SK-N-SH (cell line): ENCODE data around the gene TGM6. TPM values are rescaled to one million over a fixed set of nuclear protein-coding genes. Genes with fewer than 3 reads are reported as not detected.
A peak's percentile ranks its signal among the peaks of the same experiment; 100 is the strongest.

Experiments used
- CTCF ChIA-PET: fragments of 300-600, 350-600 bp; formaldehyde crosslinking; extraction: SDS; loops from one replicate; lab custom pipeline; 2021; lab: Yijun Ruan, JAX
- POLR2A ChIA-PET: fragments of 350-600 bp; sonication (Branson Sonifier 250); formaldehyde crosslinking; extraction: SDS; loops from one replicate; lab custom pipeline; 2020; ENCODE audit warnings: antibody characterized with exemption, inconsistent platforms; lab: Yijun Ruan, JAX
- DNase-seq: peaks from one replicate; pipeline ENCODE4 v3.0.0; 2012
- H2AFZ ChIP-seq: fragments of 200-600 bp; sonication (generic); 2 replicates; pipeline ENCODE4 v1.8.1; 2016; ENCODE audit warnings: antibody characterized with exemption, mild to moderate bottlenecking, low read depth
- H3F3A ChIP-seq: fragments of 200-600 bp; sonication (generic); replicated peaks from 2 replicates; pipeline ENCODE3; 2016; ENCODE audit warnings: antibody characterized with exemption, mild to moderate bottlenecking; ENCODE audit not compliant: insufficient read depth
- H3K27ac ChIP-seq, 2 experiments: fragments of 200-500 bp in 1 of 2; fragments of 200-600 bp in 1 of 2; sonication (Bioruptor generic) in 1 of 2; sonication (generic), shearing (Covaris generic) in 1 of 2; 2 replicates each; pipeline versions ENCODE4 v1.5.1 to v1.6.1; 2014 to 2016; ENCODE audit warnings: low read depth in 2 of 2, inconsistent platforms in 1 of 2, low read length in 1 of 2, mild to moderate bottlenecking in 1 of 2, mixed read lengths in 1 of 2
- H3K27me3 ChIP-seq: fragments of 200-600 bp; sonication (generic), shearing (Covaris generic); 2 replicates; pipeline ENCODE4 v1.6.1; 2016; ENCODE audit warnings: mixed run types; ENCODE audit not compliant: insufficient read depth
- H3K36me3 ChIP-seq, 2 experiments: fragments of 200-500 bp in 1 of 2; fragments of 200-600 bp in 1 of 2; sonication (Bioruptor generic) in 1 of 2; sonication (generic) in 1 of 2; replicated peaks in 1 of 2; 2 replicates each; pipeline versions ENCODE3 to v1.5.1; 2014 to 2016; ENCODE audit warnings: low read length in 1 of 2, mild to moderate bottlenecking in 1 of 2; ENCODE audit not compliant: insufficient read depth in 2 of 2, control insufficient read depth in 1 of 2
- H3K4me1 ChIP-seq, 2 experiments: fragments of 200-500 bp in 1 of 2; fragments of 200-600 bp in 1 of 2; sonication (Bioruptor generic) in 1 of 2; sonication (generic), shearing (Covaris generic) in 1 of 2; 2 replicates each; pipeline versions ENCODE4 v1.5.1 to v1.6.1; 2014 to 2016; ENCODE audit warnings: low read depth in 1 of 2, low read length in 1 of 2, mixed run types in 1 of 2; ENCODE audit not compliant: insufficient read depth in 2 of 2, control insufficient read depth in 1 of 2
- H3K4me2 ChIP-seq: fragments of 200-600 bp; sonication (generic), shearing (Covaris generic); 2 replicates; pipeline ENCODE4 v1.6.1; 2017; ENCODE audit warnings: mixed run types
- H3K4me3 ChIP-seq, 2 experiments: fragments of 200-500 bp in 1 of 2; fragments of 200-600 bp in 1 of 2; sonication (Bioruptor generic) in 1 of 2; sonication (generic), shearing (Covaris generic) in 1 of 2; 2 replicates each; pipeline versions ENCODE4 v1.5.1 to v1.8.1; 2014 to 2016; ENCODE audit warnings: low read depth in 2 of 2, inconsistent platforms in 1 of 2, low read length in 1 of 2, mild to moderate bottlenecking in 1 of 2, mixed read lengths in 1 of 2, moderate library complexity in 1 of 2
- H3K79me2 ChIP-seq: fragments of 200-600 bp; sonication (generic); 2 replicates; pipeline ENCODE4 v1.8.1; 2017; ENCODE audit warnings: mild to moderate bottlenecking; ENCODE audit not compliant: insufficient read depth
- H3K9ac ChIP-seq: fragments of 200-600 bp; sonication (generic); 2 replicates; pipeline ENCODE4 v1.6.1; 2017; ENCODE audit warnings: mixed run types
- H3K9me2 ChIP-seq: fragments of 200-600 bp; sonication (generic); 2 replicates; pipeline ENCODE4 v1.6.1; 2017; ENCODE audit warnings: mixed run types
- H3K9me3 ChIP-seq: fragments of 200-600 bp; sonication (generic); 2 replicates; pipeline ENCODE4 v1.6.1; 2017; ENCODE audit warnings: mixed run types, mild to moderate bottlenecking, moderate library complexity
- H4K20me1 ChIP-seq: fragments of 200-600 bp; sonication (generic); 2 replicates; pipeline ENCODE4 v1.6.1; 2017; ENCODE audit warnings: mild to moderate bottlenecking, mixed run types; ENCODE audit not compliant: insufficient read depth
- CHD2 ChIP-seq: fragments of 150-350 bp; IDR thresholded peaks from 2 replicates; pipeline ENCODE4 v1.6.1; 2018; ENCODE audit warnings: low read length; ENCODE audit not compliant: partially characterized antibody
- CTCF ChIP-seq: fragments of 200-600 bp; sonication (generic); IDR thresholded peaks from 2 replicates; pipeline ENCODE4 v1.6.1; 2017; ENCODE audit warnings: antibody characterized with exemption, mild to moderate bottlenecking, moderate library complexity
- EZH2phosphoT487 ChIP-seq: fragments of 200-600 bp; sonication (generic); IDR thresholded peaks from 2 replicates; pipeline ENCODE4 v1.6.1; 2017; ENCODE audit warnings: low read depth, mixed run types, mild to moderate bottlenecking, antibody characterized with exemption, moderate library complexity, borderline replicate concordance
- FOSL2 ChIP-seq: IDR thresholded peaks from 2 replicates; pipeline ENCODE4 v1.4.0; 2012; ENCODE audit warnings: low read depth, mild to moderate bottlenecking, moderate library complexity, borderline replicate concordance
- GABPA ChIP-seq: IDR thresholded peaks from 2 replicates; pipeline ENCODE4 v1.4.0; 2012; ENCODE audit warnings: low read depth, mild to moderate bottlenecking
- IRF3 ChIP-seq: fragments of 150-350 bp; IDR thresholded peaks from 2 replicates; pipeline ENCODE4 v1.6.1; 2016; ENCODE audit warnings: mild to moderate bottlenecking, low read depth, low read length
- JUND ChIP-seq: IDR thresholded peaks from 2 replicates; pipeline ENCODE4 v1.4.0; 2012
- MAX ChIP-seq: IDR thresholded peaks from 2 replicates; pipeline ENCODE4 v1.4.0; 2012; ENCODE audit warnings: low read depth
- MXI1 ChIP-seq: IDR thresholded peaks from 2 replicates; pipeline ENCODE4 v1.6.1; 2012; ENCODE audit warnings: mild to moderate bottlenecking, low read depth, low read length, improper control_type of control experiment
- NFIC ChIP-seq: IDR thresholded peaks from 2 replicates; pipeline ENCODE4 v1.4.0; 2012; ENCODE audit warnings: borderline replicate concordance
- PBX3 ChIP-seq: IDR thresholded peaks from 2 replicates; pipeline ENCODE4; 2012
- RAD21 ChIP-seq: IDR thresholded peaks from 2 replicates; pipeline ENCODE4 v1.6.1; 2012; ENCODE audit warnings: mild to moderate bottlenecking, low read length
- RCOR1 ChIP-seq: fragments of 150-350 bp; IDR thresholded peaks from 2 replicates; pipeline ENCODE4 v1.6.1; 2017; ENCODE audit warnings: antibody characterized with exemption, low read length
- SIN3A ChIP-seq: IDR thresholded peaks from 2 replicates; pipeline ENCODE4 v1.6.1; 2012; ENCODE audit warnings: low read depth, mild to moderate bottlenecking, low read length, moderate library complexity, borderline replicate concordance
- SMC3 ChIP-seq: IDR thresholded peaks from 2 replicates; pipeline ENCODE4 v1.6.1; 2012; ENCODE audit warnings: low read depth, low read length, improper control_type of control experiment
- TAF1 ChIP-seq: IDR thresholded peaks from 2 replicates; pipeline ENCODE4 v1.6.1; 2012; ENCODE audit warnings: low read depth, mild to moderate bottlenecking, low read length, moderate library complexity, borderline replicate concordance
- TCF12 ChIP-seq: IDR thresholded peaks from 2 replicates; pipeline ENCODE4 v1.4.0; 2012
- TEAD4 ChIP-seq: IDR thresholded peaks from 2 replicates; pipeline ENCODE4 v1.4.0; 2012; ENCODE audit warnings: mild to moderate bottlenecking, borderline replicate concordance; ENCODE audit not compliant: insufficient read depth
- WGBS: methylation state at CpG from one replicate; pipeline ENCODE4 v1.1.6; 2017; ENCODE audit warnings: low lambda C conversion rate; 5-methylcytosine and 5-hydroxymethylcytosine counted together
- polyA plus RNA-seq, 3 experiments: library from polyadenylated mRNA; depleted of rRNA; stranded (reverse); fragments of >200 nt; gene quantifications; 2 replicates each; pipeline ENCODE4 v1.2.3, GENCODE V29; 2012

TGM6 gene
- polyA plus RNA-seq, 1 of the 3 experiments (the other 2 are of a cell fraction) = not detected

- no peaks in the 10 kb centered on the region for H3K36me3 ChIP-seq
- no peak overlapping the region for H3K27ac ChIP-seq
- H2AFZ ChIP-seq = no peak overlapping the region
- H3K4me1 ChIP-seq = no peaks in the 10 kb centered on the region
- TF ChIP-seq RAD21 (peak; percentile 46; the same call in 1 of the 2 replicates), CHD2 (no peak), SMC3 (peak; percentile 13; the same call in 1 of the 2 replicates), RCOR1 (no peak), CTCF (peak; percentile 39)
- TF ChIP-seq, all 33 proteins: peak for 3
- H3K9ac ChIP-seq = no peak overlapping the region
- no peaks in the 10 kb centered on the region for H3K79me2 ChIP-seq
- 24% methylated on average over 5 of the region's 5 CpGs for WGBS
- no peak for DNase-seq
- ChIA-PET POLR2A (no interaction called here), CTCF (interaction anchor here (1.0 to 2.0 kb wide), 2 partner anchors 13 to 214 kb away, joined by 5 read pairs; no protein-coding TSS in a partner anchor)
- H3K4me3 ChIP-seq = no peak overlapping the region
- H3F3A ChIP-seq = no peaks in the 10 kb centered on the region
- H4K20me1 ChIP-seq = no peaks in the 10 kb centered on the region
- H3K27me3 ChIP-seq = no peaks in the 10 kb centered on the region; the same call in 1 of the 2 replicates
- H3K9me2 ChIP-seq = no peaks in the 10 kb centered on the region
- H3K4me2 ChIP-seq = no peak overlapping the region
- no peaks in the 10 kb centered on the region for H3K9me3 ChIP-seq
These were observed 40.5 kb downstream of the TGM6 start for GRCh38 chr20:2421247-2421646.

- no peaks in the 10 kb centered on the region for H3F3A ChIP-seq
- H3K36me3 ChIP-seq = no peaks in the 10 kb centered on the region
- no peak overlapping the region for H2AFZ ChIP-seq
- H3K79me2 ChIP-seq = no peaks in the 10 kb centered on the region
- no peak overlapping the region for H3K4me2 ChIP-seq
- no peaks in the 10 kb centered on the region for H3K9me2 ChIP-seq
- no peaks in the 10 kb centered on the region for H3K27me3 ChIP-seq
- TF ChIP-seq TAF1 (no peak), FOSL2 (no peak), MAX (no peak), CTCF (no peak), TEAD4 (no peak), MXI1 (no peak), EZH2phosphoT487 (no peak), GABPA (no peak), TCF12 (no peak), SIN3A (no peak), NFIC (no peak), PBX3 (no peak), JUND (no peak), SMC3 (no peak), IRF3 (no peak)
- TF ChIP-seq, all 33 proteins: peak for 0
- ChIA-PET CTCF (interaction anchor here (1.4 kb wide), 1 partner anchor 23 kb away, joined by 4 read pairs; no protein-coding TSS in a partner anchor), POLR2A (no interaction called here)
- no peak for DNase-seq
- no peaks in the 10 kb centered on the region for H3K9me3 ChIP-seq
- 31% methylated on average over 6 of the region's 6 CpGs for WGBS
- H3K9ac ChIP-seq = no peak overlapping the region
- H3K4me1 ChIP-seq = no peaks in the 10 kb centered on the region
- H3K27ac ChIP-seq = no peak overlapping the region
- no peak overlapping the region for H3K4me3 ChIP-seq
- H4K20me1 ChIP-seq = no peaks in the 10 kb centered on the region
These were observed 48.4 kb downstream of the TGM6 start for GRCh38 chr20:2429051-2429450.
